ENCODE measurements around the gene ZNF536.

DNA sequence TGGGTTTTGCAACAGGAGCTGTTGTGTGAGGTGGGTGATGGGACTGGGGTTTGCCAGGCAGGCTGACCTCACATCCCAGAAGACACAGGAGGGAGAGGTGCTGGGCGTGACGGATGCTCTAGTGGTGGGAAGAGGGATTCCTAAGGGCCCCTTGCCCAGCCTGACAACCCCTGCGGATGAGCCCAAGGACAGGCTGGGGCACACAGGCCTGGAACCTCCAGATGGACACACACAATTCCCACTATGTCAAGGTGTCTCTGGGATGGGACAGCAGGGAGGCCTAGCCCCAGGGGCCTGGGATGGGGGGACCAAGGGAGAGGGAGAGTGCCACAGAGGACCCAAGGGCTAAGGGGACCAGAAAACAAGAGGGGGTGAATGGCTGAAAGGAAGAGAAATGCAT is 191.5 kb downstream of the ZNF536 start:
- no peak for TF ChIP-seq EZH2 (IDR thresholded peaks at IDR 0.05; ENCODE audit: borderline replicate concordance, low read depth, low read length, poor library complexity, severe bottlenecking)
- TF ChIP-seq, protein P1, sequence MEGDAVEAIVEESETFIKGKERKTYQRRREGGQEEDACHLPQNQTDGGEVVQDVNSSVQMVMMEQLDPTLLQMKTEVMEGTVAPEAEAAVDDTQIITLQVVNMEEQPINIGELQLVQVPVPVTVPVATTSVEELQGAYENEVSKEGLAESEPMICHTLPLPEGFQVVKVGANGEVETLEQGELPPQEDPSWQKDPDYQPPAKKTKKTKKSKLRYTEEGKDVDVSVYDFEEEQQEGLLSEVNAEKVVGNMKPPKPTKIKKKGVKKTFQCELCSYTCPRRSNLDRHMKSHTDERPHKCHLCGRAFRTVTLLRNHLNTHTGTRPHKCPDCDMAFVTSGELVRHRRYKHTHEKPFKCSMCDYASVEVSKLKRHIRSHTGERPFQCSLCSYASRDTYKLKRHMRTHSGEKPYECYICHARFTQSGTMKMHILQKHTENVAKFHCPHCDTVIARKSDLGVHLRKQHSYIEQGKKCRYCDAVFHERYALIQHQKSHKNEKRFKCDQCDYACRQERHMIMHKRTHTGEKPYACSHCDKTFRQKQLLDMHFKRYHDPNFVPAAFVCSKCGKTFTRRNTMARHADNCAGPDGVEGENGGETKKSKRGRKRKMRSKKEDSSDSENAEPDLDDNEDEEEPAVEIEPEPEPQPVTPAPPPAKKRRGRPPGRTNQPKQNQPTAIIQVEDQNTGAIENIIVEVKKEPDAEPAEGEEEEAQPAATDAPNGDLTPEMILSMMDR (conservative IDR thresholded peaks at IDR 0.05; ENCODE audit: low read depth, low read length), result no peak
